ENCODE results near the gene ZNF688.
A peak's percentile ranks its signal among the peaks of the same experiment; 100 is the strongest.

Gene ZNF688

GRCh38 chr16:30567991-30568638, 3.4 kb downstream of the ZNF688 start:
- peaks cover 10 to 27% (median 23%) of the 10 kb centered on the region in 5 donors for H3K4me1 ChIP-seq (ENCODE audit: control insufficient read depth in 5 of 5, insufficient read depth in 5 of 5, low read length in 5 of 5)
- no peaks in the 10 kb centered on the region for H3K27me3 ChIP-seq (ENCODE audit: control insufficient read depth in 5 of 5, insufficient read depth in 4 of 5, low read length in 5 of 5)
- H3K9ac ChIP-seq (ENCODE audit: low read length in 5 of 5): no peak overlapping the region
- no peaks in the 10 kb centered on the region for H3K36me3 ChIP-seq (ENCODE audit: control insufficient read depth in 5 of 5, insufficient read depth in 5 of 5, low read length in 5 of 5)
- no peak overlapping the region for H3K4me3 ChIP-seq (ENCODE audit: low read depth in 1 of 5, low read length in 5 of 5)
- no peaks in the 10 kb centered on the region for H3K9me3 ChIP-seq (ENCODE audit: control insufficient read depth in 5 of 5, low read length in 5 of 5)
- H3K27ac ChIP-seq (ENCODE audit: low read depth, low read length): no peak overlapping the region

GRCh38 chr16:30567160-30567990, 4.1 kb downstream of the ZNF688 start:
- Histone ChIP-seq H3K36me3 (ENCODE audit: control insufficient read depth in 5 of 5, insufficient read depth in 5 of 5, low read length in 5 of 5) (no peaks in the 10 kb centered on the region), H3K9ac (ENCODE audit: low read length in 5 of 5) (no peak overlapping the region), H3K27ac (ENCODE audit: low read depth, low read length) (no peak overlapping the region), H3K27me3 (ENCODE audit: control insufficient read depth in 5 of 5, insufficient read depth in 4 of 5, low read length in 5 of 5) (no peaks in the 10 kb centered on the region), H3K4me3 (ENCODE audit: low read depth in 1 of 5, low read length in 5 of 5) (no peak overlapping the region), H3K4me1 (ENCODE audit: control insufficient read depth in 5 of 5, insufficient read depth in 5 of 5, low read length in 5 of 5) (peaks cover 10 to 25% (median 20%) of the 10 kb centered on the region in 5 donors), H3K9me3 (ENCODE audit: control insufficient read depth in 5 of 5, low read length in 5 of 5) (no peaks in the 10 kb centered on the region)

DNA sequence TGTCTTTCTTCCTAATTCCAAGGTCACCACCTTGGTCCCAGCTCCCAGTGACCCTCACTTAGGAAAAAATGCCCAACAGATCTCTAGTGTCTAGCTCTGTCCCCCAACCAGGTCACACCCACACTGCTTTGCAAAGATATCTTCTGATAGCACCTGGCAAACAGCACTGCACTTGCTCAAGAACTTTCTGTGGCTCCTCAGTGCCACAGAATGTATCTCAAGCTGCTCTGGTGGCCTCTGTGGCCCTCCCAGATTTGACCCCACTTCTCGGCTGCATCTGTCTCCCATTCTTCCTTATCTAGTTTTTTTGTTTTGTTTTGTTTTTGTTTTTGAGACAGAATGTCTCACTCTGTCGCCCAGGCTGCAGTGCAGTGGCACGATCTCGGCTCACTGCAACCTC, 5.0 kb downstream of the ZNF688 start:
- no peaks in the 10 kb centered on the region for H3K9me3 ChIP-seq (ENCODE audit: control insufficient read depth in 5 of 5, low read length in 5 of 5)
- peaks cover 8 to 24% (median 16%) of the 10 kb centered on the region in 5 donors for H3K4me1 ChIP-seq (ENCODE audit: control insufficient read depth in 5 of 5, insufficient read depth in 5 of 5, low read length in 5 of 5)
- H3K4me3 ChIP-seq (ENCODE audit: low read depth in 1 of 5, low read length in 5 of 5): no peak overlapping the region
- no peaks in the 10 kb centered on the region for H3K27me3 ChIP-seq (ENCODE audit: control insufficient read depth in 5 of 5, insufficient read depth in 4 of 5, low read length in 5 of 5)
- no peak overlapping the region for H3K9ac ChIP-seq (ENCODE audit: low read length in 5 of 5)
- H3K27ac ChIP-seq (ENCODE audit: low read depth, low read length): no peak overlapping the region
- H3K36me3 ChIP-seq (ENCODE audit: control insufficient read depth in 5 of 5, insufficient read depth in 5 of 5, low read length in 5 of 5): no peaks in the 10 kb centered on the region

- Histone ChIP-seq H3K4me3 (ENCODE audit: low read depth in 1 of 5, low read length in 5 of 5) (no peak overlapping the region), H3K27ac (ENCODE audit: low read depth, low read length) (no peak overlapping the region), H3K4me1 (ENCODE audit: control insufficient read depth in 5 of 5, insufficient read depth in 5 of 5, low read length in 5 of 5) (peaks cover 6 to 27% (median 18%) of the 10 kb centered on the region in 5 donors), H3K36me3 (ENCODE audit: control insufficient read depth in 5 of 5, insufficient read depth in 5 of 5, low read length in 5 of 5) (no peaks in the 10 kb centered on the region), H3K27me3 (ENCODE audit: control insufficient read depth in 5 of 5, insufficient read depth in 4 of 5, low read length in 5 of 5) (no peaks in the 10 kb centered on the region), H3K9me3 (ENCODE audit: control insufficient read depth in 5 of 5, low read length in 5 of 5) (no peaks in the 10 kb centered on the region), H3K9ac (ENCODE audit: low read length in 5 of 5) (no peak overlapping the region)
These were observed 5.5 kb downstream of the ZNF688 start for GRCh38 chr16:30565984-30566383.

DNA sequence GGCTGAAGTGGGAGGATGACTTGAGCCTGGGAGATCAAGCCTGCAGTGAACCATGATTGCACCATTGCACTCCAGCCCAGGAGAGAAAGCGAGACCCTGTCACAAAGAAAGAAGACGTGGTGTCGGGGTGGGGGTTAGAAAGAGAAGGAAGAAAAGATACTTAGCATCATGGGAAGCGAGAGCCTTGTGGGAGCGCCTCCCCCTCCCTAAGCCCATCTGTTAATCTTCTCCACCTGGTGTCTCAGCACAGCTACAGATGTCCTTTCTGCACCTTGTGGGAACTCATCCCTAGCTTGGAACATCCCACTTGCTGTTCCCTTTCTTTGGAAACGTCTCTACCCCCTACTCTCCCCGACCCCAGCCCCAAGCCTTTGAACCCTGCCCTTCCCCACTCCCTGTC, 6.0 kb downstream of the ZNF688 start:
- Histone ChIP-seq H3K27me3 (ENCODE audit: control insufficient read depth in 5 of 5, insufficient read depth in 4 of 5, low read length in 5 of 5) (no peaks in the 10 kb centered on the region), H3K9me3 (ENCODE audit: control insufficient read depth in 5 of 5, low read length in 5 of 5) (no peaks in the 10 kb centered on the region), H3K36me3 (ENCODE audit: control insufficient read depth in 5 of 5, insufficient read depth in 5 of 5, low read length in 5 of 5) (no peaks in the 10 kb centered on the region), H3K4me3 (ENCODE audit: low read depth in 1 of 5, low read length in 5 of 5) (no peak overlapping the region), H3K27ac (ENCODE audit: low read depth, low read length) (no peak overlapping the region), H3K4me1 (ENCODE audit: control insufficient read depth in 5 of 5, insufficient read depth in 5 of 5, low read length in 5 of 5) (peaks cover 3 to 25% (median 16%) of the 10 kb centered on the region in 5 donors), H3K9ac (ENCODE audit: low read length in 5 of 5) (no peak overlapping the region)

- Histone ChIP-seq H3K27ac (ENCODE audit: low read depth, low read length) (peak overlapping the region; percentile 46), H3K4me3 (ENCODE audit: low read depth in 1 of 5, low read length in 5 of 5) (peak overlapping the region in 4 of 5 donors; percentile 75 to 80 (median 78)), H3K4me1 (ENCODE audit: control insufficient read depth in 5 of 5, insufficient read depth in 5 of 5, low read length in 5 of 5) (peaks cover 0 to 23% (median 21%) of the 10 kb centered on the region in 5 donors), H3K9ac (ENCODE audit: low read length in 5 of 5) (peak overlapping the region in 1 of 5 donors; percentile 73), H3K9me3 (ENCODE audit: control insufficient read depth in 5 of 5, low read length in 5 of 5) (no peaks in the 10 kb centered on the region), H3K27me3 (ENCODE audit: control insufficient read depth in 5 of 5, insufficient read depth in 4 of 5, low read length in 5 of 5) (no peaks in the 10 kb centered on the region), H3K36me3 (ENCODE audit: control insufficient read depth in 5 of 5, insufficient read depth in 5 of 5, low read length in 5 of 5) (no peaks in the 10 kb centered on the region)
These were observed 9.5 kb downstream of the ZNF688 start for GRCh38 chr16:30562021-30562420.

DNA sequence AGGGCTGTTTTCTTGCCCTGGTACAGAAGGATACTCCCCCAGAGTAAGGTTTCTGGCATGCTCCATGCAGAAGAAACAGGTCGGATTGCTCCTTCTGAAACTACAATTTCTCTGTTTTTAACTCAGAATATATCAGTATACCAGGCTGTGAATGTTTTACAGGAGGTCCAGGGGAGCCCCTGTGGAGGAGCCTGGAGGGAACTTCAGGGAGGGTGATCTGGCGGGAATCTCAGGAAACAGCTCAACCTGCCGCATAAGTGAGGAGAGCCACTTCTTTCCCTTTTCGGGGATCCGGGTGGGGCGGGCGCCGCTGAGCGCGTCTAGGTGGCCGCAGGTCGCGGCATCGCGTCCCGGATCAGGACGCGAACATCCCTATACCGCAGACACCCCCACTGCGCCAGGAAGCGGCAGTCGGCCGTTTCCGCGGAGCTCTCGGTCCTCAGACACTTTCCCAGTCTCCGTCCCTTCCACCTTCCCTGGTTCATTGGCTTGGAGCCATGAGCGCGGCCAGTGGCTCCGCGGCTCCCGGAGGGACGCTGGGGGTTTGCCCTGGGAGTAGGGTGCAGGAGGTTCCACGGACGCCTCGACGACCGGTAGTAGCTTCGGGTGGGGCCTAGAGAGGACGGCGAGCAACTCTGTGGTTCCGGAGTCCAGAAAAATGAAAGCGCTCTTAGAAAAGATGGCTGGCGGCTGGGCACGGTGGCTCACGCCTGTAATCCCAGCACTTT, 10.3 kb downstream of the ZNF688 start:
- Histone ChIP-seq H3K36me3 (ENCODE audit: control insufficient read depth in 5 of 5, insufficient read depth in 5 of 5, low read length in 5 of 5) (peaks cover 0 to 2% (median 0%) of the 10 kb centered on the region in 5 donors), H3K9ac (ENCODE audit: low read length in 5 of 5) (peak overlapping the region in 4 of 5 donors; percentile 26 to 87 (median 75)), H3K4me3 (ENCODE audit: low read depth in 1 of 5, low read length in 5 of 5) (peak overlapping the region; percentile 39 to 80 (median 77)), H3K27me3 (ENCODE audit: control insufficient read depth in 5 of 5, insufficient read depth in 4 of 5, low read length in 5 of 5) (no peaks in the 10 kb centered on the region), H3K4me1 (ENCODE audit: control insufficient read depth in 5 of 5, insufficient read depth in 5 of 5, low read length in 5 of 5) (peaks cover 0 to 29% (median 23%) of the 10 kb centered on the region in 5 donors), H3K27ac (ENCODE audit: low read depth, low read length) (peak overlapping the region; percentile 46), H3K9me3 (ENCODE audit: control insufficient read depth in 5 of 5, low read length in 5 of 5) (no peaks in the 10 kb centered on the region)

DNA sequence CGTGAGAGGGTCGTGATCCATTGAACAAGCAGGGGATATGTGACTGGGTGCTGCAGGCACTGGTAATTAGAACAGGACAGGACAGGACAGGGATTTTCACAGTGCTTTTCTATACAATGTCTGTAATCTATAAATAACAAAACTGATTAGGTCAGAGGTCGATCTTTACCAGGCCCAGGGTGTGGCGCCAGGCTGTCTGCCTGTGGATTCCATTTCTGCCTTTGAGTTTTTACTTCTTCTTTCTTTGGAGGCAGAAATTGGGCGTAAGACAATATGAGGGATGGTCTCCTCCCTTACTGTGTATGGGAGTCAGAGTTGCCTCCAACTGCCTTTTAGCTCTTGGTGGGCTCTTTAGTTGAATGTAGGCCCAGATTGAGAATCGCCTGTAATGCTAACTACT, 11.8 kb downstream of the ZNF688 start:
- Histone ChIP-seq H3K36me3 (ENCODE audit: control insufficient read depth in 5 of 5, insufficient read depth in 5 of 5, low read length in 5 of 5) (peaks cover 0 to 17% (median 12%) of the 10 kb centered on the region in 5 donors), H3K27me3 (ENCODE audit: control insufficient read depth in 5 of 5, insufficient read depth in 4 of 5, low read length in 5 of 5) (no peaks in the 10 kb centered on the region), H3K9ac (ENCODE audit: low read length in 5 of 5) (no peak overlapping the region), H3K4me3 (ENCODE audit: low read depth in 1 of 5, low read length in 5 of 5) (no peak overlapping the region), H3K27ac (ENCODE audit: low read depth, low read length) (no peak overlapping the region), H3K4me1 (ENCODE audit: control insufficient read depth in 5 of 5, insufficient read depth in 5 of 5, low read length in 5 of 5) (peaks cover 0 to 32% (median 23%) of the 10 kb centered on the region in 5 donors), H3K9me3 (ENCODE audit: control insufficient read depth in 5 of 5, low read length in 5 of 5) (no peaks in the 10 kb centered on the region)

GRCh38 chr16:30558789-30559377, 12.6 kb downstream of the ZNF688 start:
- no peaks in the 10 kb centered on the region for H3K9me3 ChIP-seq (ENCODE audit: control insufficient read depth in 5 of 5, low read length in 5 of 5)
- H3K4me1 ChIP-seq (ENCODE audit: control insufficient read depth in 5 of 5, insufficient read depth in 5 of 5, low read length in 5 of 5): peaks cover 0 to 32% (median 23%) of the 10 kb centered on the region in 5 donors
- H3K9ac ChIP-seq (ENCODE audit: low read length in 5 of 5): no peak overlapping the region
- no peaks in the 10 kb centered on the region for H3K27me3 ChIP-seq (ENCODE audit: control insufficient read depth in 5 of 5, insufficient read depth in 4 of 5, low read length in 5 of 5)
- H3K4me3 ChIP-seq (ENCODE audit: low read depth in 1 of 5, low read length in 5 of 5): peak overlapping the region; percentile 56 to 87 (median 62)
- H3K27ac ChIP-seq (ENCODE audit: low read depth, low read length): peak overlapping the region; percentile 89
- peaks cover 0 to 25% (median 20%) of the 10 kb centered on the region in 5 donors for H3K36me3 ChIP-seq (ENCODE audit: control insufficient read depth in 5 of 5, insufficient read depth in 5 of 5, low read length in 5 of 5)

Measured in subcutaneous abdominal adipose tissue (tissue), 5 donors.